ENCODE measurements around the gene PTCHD1.

The PTCHD1 gene

GRCh38 chrX:23332101-23332887, 2.4 kb upstream of the PTCHD1 start:
- Histone ChIP-seq H3K9ac (ENCODE audit: low read length) (no peak overlapping the region), H3K4me1 (ENCODE audit: control insufficient read depth, insufficient read depth, low read length) (no peaks in the 10 kb centered on the region), H3K36me3 (ENCODE audit: control insufficient read depth, insufficient read depth, low read length) (no peaks in the 10 kb centered on the region), H3K9me3 (ENCODE audit: control insufficient read depth, low read length) (no peaks in the 10 kb centered on the region), H3K4me3 (ENCODE audit: low read length) (no peak overlapping the region), H3K27me3 (ENCODE audit: control insufficient read depth, insufficient read depth, low read length) (peaks cover 52% of the 10 kb centered on the region)

DNA sequence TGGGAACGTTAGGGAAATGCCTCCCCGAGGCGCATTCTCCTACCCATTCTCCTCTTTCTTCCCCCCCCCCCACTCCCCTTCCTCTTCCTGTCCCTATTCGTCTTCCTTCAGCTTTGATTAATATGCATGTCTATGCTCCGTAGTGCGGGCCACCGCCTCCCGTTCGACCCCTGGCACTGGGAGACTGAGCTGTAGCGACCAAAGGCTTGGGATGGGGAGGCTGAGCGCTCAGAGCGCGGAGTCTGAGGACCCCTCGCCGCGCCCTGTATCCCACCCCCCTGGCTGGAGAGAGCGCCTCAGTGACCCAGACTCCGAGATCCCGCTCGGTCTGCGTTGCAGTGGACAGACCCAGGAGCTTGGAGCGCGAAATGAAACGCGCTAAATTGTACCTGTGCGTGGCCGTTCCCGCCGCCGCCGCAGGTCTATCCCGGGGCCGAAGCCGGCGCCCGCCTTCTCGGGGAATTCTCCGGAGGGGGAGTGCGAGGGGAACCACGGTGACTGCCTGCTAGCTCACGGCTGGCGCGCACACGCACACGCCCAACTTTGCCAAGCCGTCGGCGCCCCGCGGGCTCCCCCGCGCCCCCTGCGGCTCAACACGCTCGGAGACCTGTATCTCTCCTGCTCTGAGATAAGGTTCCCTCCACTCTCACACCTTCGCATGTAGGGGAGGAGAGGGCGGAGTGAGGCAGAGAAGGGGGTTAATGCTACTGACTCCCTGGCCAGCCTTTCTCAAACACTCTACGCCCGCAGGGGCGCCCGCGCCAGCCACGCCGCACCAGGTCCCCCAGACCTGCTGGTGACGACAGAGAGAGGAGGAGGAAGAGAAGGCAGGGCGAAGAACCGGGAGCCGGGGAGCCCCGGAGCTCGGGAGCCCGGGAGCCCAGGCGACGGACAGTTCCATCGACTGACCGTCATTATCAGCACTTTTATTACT, 1.5 kb upstream of the PTCHD1 start:
- no peaks in the 10 kb centered on the region for H3K9me3 ChIP-seq (ENCODE audit: control insufficient read depth, low read length)
- no peaks in the 10 kb centered on the region for H3K4me1 ChIP-seq (ENCODE audit: control insufficient read depth, insufficient read depth, low read length)
- H3K9ac ChIP-seq (ENCODE audit: low read length), result no peak overlapping the region
- peaks cover 52% of the 10 kb centered on the region for H3K27me3 ChIP-seq (ENCODE audit: control insufficient read depth, insufficient read depth, low read length)
- H3K36me3 ChIP-seq (ENCODE audit: control insufficient read depth, insufficient read depth, low read length), result no peaks in the 10 kb centered on the region
- H3K4me3 ChIP-seq (ENCODE audit: low read length), result no peak overlapping the region

GRCh38 chrX:23333842-23334520, 668 bp upstream of the PTCHD1 start:
- no peak overlapping the region for H3K9ac ChIP-seq (ENCODE audit: low read length)
- no peaks in the 10 kb centered on the region for H3K4me1 ChIP-seq (ENCODE audit: control insufficient read depth, insufficient read depth, low read length)
- H3K9me3 ChIP-seq (ENCODE audit: control insufficient read depth, low read length), result no peaks in the 10 kb centered on the region
- H3K4me3 ChIP-seq (ENCODE audit: low read length), result no peak overlapping the region
- no peaks in the 10 kb centered on the region for H3K36me3 ChIP-seq (ENCODE audit: control insufficient read depth, insufficient read depth, low read length)
- H3K27me3 ChIP-seq (ENCODE audit: control insufficient read depth, insufficient read depth, low read length), result peaks cover 52% of the 10 kb centered on the region

GRCh38 chrX:23334521-23334847, 165 bp upstream of the PTCHD1 start:
- Histone ChIP-seq H3K27me3 (ENCODE audit: control insufficient read depth, insufficient read depth, low read length) (peaks cover 52% of the 10 kb centered on the region), H3K4me1 (ENCODE audit: control insufficient read depth, insufficient read depth, low read length) (no peaks in the 10 kb centered on the region), H3K9me3 (ENCODE audit: control insufficient read depth, low read length) (no peaks in the 10 kb centered on the region), H3K9ac (ENCODE audit: low read length) (no peak overlapping the region), H3K36me3 (ENCODE audit: control insufficient read depth, insufficient read depth, low read length) (no peaks in the 10 kb centered on the region), H3K4me3 (ENCODE audit: low read length) (no peak overlapping the region)

GRCh38 chrX:23338334-23338733, 3.7 kb downstream of the PTCHD1 start:
- H3K9me3 ChIP-seq (ENCODE audit: control insufficient read depth, low read length), result no peaks in the 10 kb centered on the region
- no peak overlapping the region for H3K4me3 ChIP-seq (ENCODE audit: low read length)
- H3K27me3 ChIP-seq (ENCODE audit: control insufficient read depth, insufficient read depth, low read length), result peaks cover 32% of the 10 kb centered on the region
- H3K36me3 ChIP-seq (ENCODE audit: control insufficient read depth, insufficient read depth, low read length), result no peaks in the 10 kb centered on the region
- no peaks in the 10 kb centered on the region for H3K4me1 ChIP-seq (ENCODE audit: control insufficient read depth, insufficient read depth, low read length)
- H3K9ac ChIP-seq (ENCODE audit: low read length), result no peak overlapping the region

- Histone ChIP-seq H3K9ac (ENCODE audit: low read length) (no peak overlapping the region), H3K9me3 (ENCODE audit: control insufficient read depth, low read length) (no peaks in the 10 kb centered on the region), H3K27me3 (ENCODE audit: control insufficient read depth, insufficient read depth, low read length) (peaks cover 19% of the 10 kb centered on the region), H3K4me3 (ENCODE audit: low read length) (no peak overlapping the region), H3K4me1 (ENCODE audit: control insufficient read depth, insufficient read depth, low read length) (no peaks in the 10 kb centered on the region), H3K36me3 (ENCODE audit: control insufficient read depth, insufficient read depth, low read length) (no peaks in the 10 kb centered on the region)
Observed at GRCh38 chrX:23341452-23341851, 6.8 kb downstream of the PTCHD1 start.

- Histone ChIP-seq H3K4me1 (ENCODE audit: control insufficient read depth, insufficient read depth, low read length) (no peaks in the 10 kb centered on the region), H3K4me3 (ENCODE audit: low read length) (no peak overlapping the region), H3K36me3 (ENCODE audit: control insufficient read depth, insufficient read depth, low read length) (no peaks in the 10 kb centered on the region), H3K9ac (ENCODE audit: low read length) (no peak overlapping the region), H3K9me3 (ENCODE audit: control insufficient read depth, low read length) (no peaks in the 10 kb centered on the region), H3K27me3 (ENCODE audit: control insufficient read depth, insufficient read depth, low read length) (peaks cover 21% of the 10 kb centered on the region)
Observed at GRCh38 chrX:23344238-23344903, 9.7 kb downstream of the PTCHD1 start.

DNA sequence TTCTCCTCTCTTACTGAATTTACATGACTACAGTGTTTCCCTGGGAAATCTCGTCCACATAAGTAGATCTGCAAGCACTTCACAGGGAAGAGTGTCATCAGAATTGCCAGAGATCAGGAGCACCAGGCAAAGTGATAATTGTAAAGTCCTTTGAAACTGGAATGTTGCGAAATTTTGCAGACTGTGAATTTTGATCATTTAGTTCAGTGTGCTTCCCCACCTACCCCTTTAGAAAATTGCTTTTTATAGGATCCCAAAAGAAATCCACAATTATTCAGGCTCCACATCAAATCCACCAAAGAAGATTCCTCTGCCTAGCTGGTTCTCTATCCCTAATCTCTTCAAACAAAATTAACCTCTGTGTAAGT, 10.2 kb downstream of the PTCHD1 start:
- Histone ChIP-seq H3K9ac (ENCODE audit: low read length) (no peak overlapping the region), H3K4me3 (ENCODE audit: low read length) (no peak overlapping the region), H3K9me3 (ENCODE audit: control insufficient read depth, low read length) (no peaks in the 10 kb centered on the region), H3K36me3 (ENCODE audit: control insufficient read depth, insufficient read depth, low read length) (no peaks in the 10 kb centered on the region), H3K27me3 (ENCODE audit: control insufficient read depth, insufficient read depth, low read length) (peaks cover 21% of the 10 kb centered on the region), H3K4me1 (ENCODE audit: control insufficient read depth, insufficient read depth, low read length) (no peaks in the 10 kb centered on the region)

DNA sequence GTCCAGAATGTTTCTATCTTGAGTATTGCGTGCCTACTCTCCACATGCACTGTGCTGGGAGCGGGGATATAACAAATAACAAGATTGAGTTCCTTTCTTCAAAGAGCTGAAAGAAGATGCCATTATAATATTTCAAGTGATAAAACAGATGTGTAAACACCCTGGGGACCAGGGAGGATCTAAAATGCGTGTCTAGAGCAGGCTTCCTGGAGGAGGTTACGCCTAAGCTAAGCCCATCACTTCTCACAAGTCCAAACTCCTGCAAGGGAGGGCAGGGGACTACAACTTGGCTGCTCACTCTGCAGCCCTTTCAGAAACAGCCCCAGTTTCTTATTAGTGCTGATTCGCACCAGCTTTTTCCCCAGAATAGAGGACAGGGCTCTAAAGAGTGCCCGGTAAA, 21.5 kb downstream of the PTCHD1 start:
- Histone ChIP-seq H3K27me3 (ENCODE audit: control insufficient read depth, insufficient read depth, low read length) (no peaks in the 10 kb centered on the region), H3K36me3 (ENCODE audit: control insufficient read depth, insufficient read depth, low read length) (no peaks in the 10 kb centered on the region)

GRCh38 chrX:23364416-23364815, 29.8 kb downstream of the PTCHD1 start:
- no peaks in the 10 kb centered on the region for H3K27me3 ChIP-seq (ENCODE audit: control insufficient read depth, insufficient read depth, low read length)
- no peaks in the 10 kb centered on the region for H3K36me3 ChIP-seq (ENCODE audit: control insufficient read depth, insufficient read depth, low read length)
- no peaks in the 10 kb centered on the region for H3K9me3 ChIP-seq (ENCODE audit: control insufficient read depth, low read length)
- no peak overlapping the region for H3K4me3 ChIP-seq (ENCODE audit: low read length)
- no peaks in the 10 kb centered on the region for H3K4me1 ChIP-seq (ENCODE audit: control insufficient read depth, insufficient read depth, low read length)
- H3K9ac ChIP-seq (ENCODE audit: low read length), result no peak overlapping the region

More for the DNA sequence above, 21.5 kb downstream of the PTCHD1 start:
- H3K4me3 ChIP-seq (ENCODE audit: low read length), result no peak overlapping the region
- no peaks in the 10 kb centered on the region for H3K9me3 ChIP-seq (ENCODE audit: control insufficient read depth, low read length)
- H3K4me1 ChIP-seq (ENCODE audit: control insufficient read depth, insufficient read depth, low read length), result no peaks in the 10 kb centered on the region
- no peak overlapping the region for H3K9ac ChIP-seq (ENCODE audit: low read length)

DNA sequence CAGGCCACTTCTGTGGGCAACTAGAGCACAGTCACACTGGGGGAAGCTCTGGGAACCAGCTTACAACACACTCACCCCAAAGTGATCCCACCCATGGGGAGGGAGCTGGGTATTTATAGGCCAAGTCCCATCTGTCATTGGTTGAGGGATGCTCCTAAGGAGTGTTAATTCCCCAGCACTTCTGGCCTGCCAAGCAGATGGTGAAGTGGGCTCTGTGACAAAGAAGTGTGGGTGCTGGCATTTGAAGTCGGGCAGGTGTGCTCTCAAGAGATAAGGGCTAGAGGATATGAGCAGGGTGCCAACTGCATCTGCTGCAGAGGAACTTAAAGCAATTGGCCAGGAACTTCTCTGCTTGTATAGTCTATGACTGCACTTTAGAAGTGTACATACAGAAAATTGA, 30.9 kb downstream of the PTCHD1 start:
- H3K9me3 ChIP-seq (ENCODE audit: control insufficient read depth, low read length), result no peaks in the 10 kb centered on the region
- no peak overlapping the region for H3K4me3 ChIP-seq (ENCODE audit: low read length)
- no peak overlapping the region for H3K9ac ChIP-seq (ENCODE audit: low read length)
- H3K27me3 ChIP-seq (ENCODE audit: control insufficient read depth, insufficient read depth, low read length), result no peaks in the 10 kb centered on the region
- no peaks in the 10 kb centered on the region for H3K4me1 ChIP-seq (ENCODE audit: control insufficient read depth, insufficient read depth, low read length)
- no peaks in the 10 kb centered on the region for H3K36me3 ChIP-seq (ENCODE audit: control insufficient read depth, insufficient read depth, low read length)
